IMR-90 (cell line): ENCODE data around the gene CLDN9. TPM values are rescaled to one million over a fixed set of nuclear protein-coding genes. Genes with fewer than 3 reads are reported as not detected.

Source experiments
- ATAC-seq: fragments of 200-7000 bp; cut with Tn5 transposase; 2 replicates; pipeline ENCODE4 v1.9.1; 2020; ENCODE audit warnings: low read depth, mild to moderate bottlenecking, moderate library complexity
- BruUV-seq: library from RNA; stranded (reverse); fragments of 400-500 nt; replicated peaks from 2 replicates; lab custom pipeline; 2021; lab: Mats Ljungman, UMichigan
- CTCF ChIA-PET: fragments of 300-600 bp; formaldehyde crosslinking; extraction: SDS; loops from one replicate; lab custom pipeline; 2021; ENCODE audit warnings: antibody characterized with exemption; lab: Yijun Ruan, JAX
- POLR2A ChIA-PET: fragments of 300-600 bp; sonication (Branson Sonifier 250); formaldehyde crosslinking; loops from one replicate; lab custom pipeline; 2022; ENCODE audit warnings: antibody characterized with exemption; ENCODE audit not compliant: unreplicated experiment; lab: Charles Lee
- DNase-seq: peaks from one replicate; pipeline ENCODE4 v3.0.0; 2013
- H2AFZ ChIP-seq: replicated peaks from 2 replicates; pipeline ENCODE3; 2013; ENCODE audit warnings: low read length, mild to moderate bottlenecking; ENCODE audit not compliant: poor library complexity
- H2AK5ac ChIP-seq: 2 replicates; pipeline ENCODE4 v1.6.1; 2013; ENCODE audit warnings: low read depth, low read length, inconsistent platforms
- H2AK9ac ChIP-seq: replicated peaks from 2 replicates; pipeline ENCODE3; 2013; ENCODE audit warnings: mild to moderate bottlenecking, low read depth, low read length, moderate library complexity; ENCODE audit not compliant: poor library complexity
- H2BK120ac ChIP-seq: 2 replicates; pipeline ENCODE4 v1.6.1; 2013; ENCODE audit warnings: low read depth, low read length, inconsistent platforms
- H2BK15ac ChIP-seq: 3 replicates; pipeline ENCODE4 v1.6.1; 2013; ENCODE audit warnings: low read depth, low read length, inconsistent platforms
- H2BK20ac ChIP-seq: 2 replicates; pipeline ENCODE4 v1.6.1; 2013; ENCODE audit warnings: low read depth, mild to moderate bottlenecking, inconsistent platforms, low read length, moderate library complexity
- H2BK5ac ChIP-seq: 2 replicates; pipeline ENCODE4 v1.6.1; 2013; ENCODE audit warnings: mild to moderate bottlenecking, low read depth, low read length, inconsistent platforms; ENCODE audit not compliant: poor library complexity, severe bottlenecking
- H3K14ac ChIP-seq: replicated peaks from 2 replicates; pipeline ENCODE4 v1.6.1; 2013; ENCODE audit warnings: low read depth, low read length, inconsistent platforms
- H3K18ac ChIP-seq: 2 replicates; pipeline ENCODE4 v1.6.1; 2013; ENCODE audit warnings: low read depth, low read length, control low read depth
- H3K23ac ChIP-seq: 2 replicates; pipeline ENCODE4 v1.6.1; 2013; ENCODE audit warnings: low read depth, low read length, inconsistent platforms
- H3K27ac ChIP-seq: 2 replicates; pipeline ENCODE4 v1.5.1; 2013; ENCODE audit warnings: mild to moderate bottlenecking, control low read depth, low read length; ENCODE audit not compliant: insufficient read depth
- H3K27me3 ChIP-seq: 2 replicates; pipeline ENCODE4 v1.6.1; 2013; ENCODE audit warnings: low read length; ENCODE audit not compliant: control insufficient read depth, insufficient read depth
- H3K36me3 ChIP-seq: 2 replicates; pipeline ENCODE4 v1.6.1; 2013; ENCODE audit warnings: low read length, mixed read lengths; ENCODE audit not compliant: control insufficient read depth, insufficient read depth
- H3K4ac ChIP-seq: 2 replicates; pipeline ENCODE4 v1.6.1; 2013; ENCODE audit warnings: low read depth, low read length, inconsistent platforms
- H3K4me1 ChIP-seq: 2 replicates; pipeline ENCODE4 v1.6.1; 2013; ENCODE audit warnings: low read length, mixed read lengths; ENCODE audit not compliant: control insufficient read depth, insufficient read depth
- H3K4me2 ChIP-seq: 2 replicates; pipeline ENCODE4 v1.6.1; 2013; ENCODE audit warnings: low read depth, mild to moderate bottlenecking, control low read depth, low read length, moderate library complexity
- H3K4me3 ChIP-seq: 2 replicates; pipeline ENCODE4 v1.5.1; 2013; ENCODE audit warnings: low read depth, mild to moderate bottlenecking, control low read depth, low read length, moderate library complexity; ENCODE audit not compliant: insufficient read depth
- H3K56ac ChIP-seq: 2 replicates; pipeline ENCODE4 v1.6.1; 2013; ENCODE audit warnings: low read length, inconsistent platforms; ENCODE audit not compliant: insufficient read depth; ENCODE audit errors: extremely low read depth
- H3K79me1 ChIP-seq, 2 experiments: 2 replicates each; pipeline ENCODE4 v1.6.1; 2013; ENCODE audit warnings: low read length in 2 of 2, inconsistent platforms in 1 of 2, low read depth in 1 of 2
- H3K9ac ChIP-seq: 2 replicates; pipeline ENCODE4 v1.6.1; 2013; ENCODE audit warnings: low read depth, low read length, control low read depth
- H3K9me1 ChIP-seq: 2 replicates; pipeline ENCODE4 v1.6.1; 2013; ENCODE audit warnings: low read length, inconsistent platforms; ENCODE audit not compliant: insufficient read depth
- H3K9me3 ChIP-seq: 2 replicates; pipeline ENCODE4 v1.6.1; 2013; ENCODE audit warnings: low read length; ENCODE audit not compliant: control insufficient read depth, insufficient read depth
- H4K20me1 ChIP-seq: 2 replicates; pipeline ENCODE4 v1.6.1; 2013; ENCODE audit warnings: low read length, inconsistent platforms; ENCODE audit not compliant: insufficient read depth
- H4K5ac ChIP-seq: 2 replicates; pipeline ENCODE4 v1.6.1; 2013; ENCODE audit warnings: mild to moderate bottlenecking, low read depth, low read length, control low read depth
- H4K8ac ChIP-seq, 2 experiments: 2 replicates each; pipeline ENCODE4 v1.6.1; 2013; ENCODE audit warnings: low read depth in 2 of 2, low read length in 2 of 2, control low read depth in 1 of 2, inconsistent platforms in 1 of 2
- H4K91ac ChIP-seq: 2 replicates; pipeline ENCODE4 v1.6.1; 2013; ENCODE audit warnings: low read depth, low read length, inconsistent platforms; ENCODE audit not compliant: insufficient read depth
- BHLHE40 ChIP-seq: fragments of 150-350 bp; IDR thresholded peaks from 2 replicates; pipeline ENCODE4 v1.6.1; 2016; ENCODE audit warnings: mild to moderate bottlenecking, low read depth, low read length
- CEBPB ChIP-seq: IDR thresholded peaks from 2 replicates; pipeline ENCODE4 v1.6.1; 2012; ENCODE audit warnings: low read depth, low read length, improper control_type of control experiment
- CHD1 ChIP-seq: IDR thresholded peaks from 2 replicates; pipeline ENCODE4 v1.6.1; 2012; ENCODE audit warnings: low read depth, low read length, improper control_type of control experiment
- FOS ChIP-seq: fragments of 150-350 bp; IDR thresholded peaks from 2 replicates; pipeline ENCODE4 v1.6.1; 2016; ENCODE audit warnings: low read depth, low read length
- MAFK ChIP-seq: IDR thresholded peaks from 2 replicates; pipeline ENCODE4 v1.6.1; 2012; ENCODE audit warnings: low read depth, low read length, improper control_type of control experiment
- MXI1 ChIP-seq: IDR thresholded peaks from 2 replicates; pipeline ENCODE4 v1.6.1; 2012; ENCODE audit warnings: low read depth, mild to moderate bottlenecking, low read length, moderate library complexity, borderline replicate concordance
- NFE2L2 ChIP-seq: fragments of 150-350 bp; IDR thresholded peaks from 2 replicates; pipeline ENCODE4 v1.6.1; 2016; ENCODE audit warnings: low read depth, mild to moderate bottlenecking, low read length
- POLR2A ChIP-seq: IDR thresholded peaks from 2 replicates; pipeline ENCODE4 v1.6.1; 2012; ENCODE audit warnings: mild to moderate bottlenecking, low read depth, low read length
- RCOR1 ChIP-seq: IDR thresholded peaks from 2 replicates; pipeline ENCODE4 v1.6.1; 2012; ENCODE audit warnings: mild to moderate bottlenecking, low read length, improper control_type of control experiment; ENCODE audit not compliant: insufficient replicate concordance
- RFX5 ChIP-seq: IDR thresholded peaks from 2 replicates; pipeline ENCODE4 v1.8.0; 2012; ENCODE audit warnings: low read depth, mild to moderate bottlenecking, low read length, moderate library complexity
- SMC3 ChIP-seq: fragments of 150-350 bp; IDR thresholded peaks from 2 replicates; pipeline ENCODE4 v1.6.1; 2016; ENCODE audit warnings: low read depth, mild to moderate bottlenecking, antibody characterized with exemption, low read length, moderate library complexity
- WGBS, 2 experiments: methylation state at CpG; one replicate each; pipeline versions ENCODE4 v1.1.5 to v1.1.7; 2013; ENCODE audit warnings: missing lambda C conversion rate in 2 of 2; ENCODE audit not compliant: insufficient read length in 1 of 2; ENCODE audit errors: extremely low coverage in 2 of 2; 5-methylcytosine and 5-hydroxymethylcytosine counted together
- dilution Hi-C: fragments of 300-500 bp; cut with HindIII; formaldehyde crosslinking; loops from one replicate; pipeline ENCODE4 v1.14.3; 2018; ENCODE audit warnings: low sequenced_read_pairs; ENCODE audit not compliant: unreplicated experiment
- in situ Hi-C: fragments of 300-500 bp; cut with MboI; formaldehyde crosslinking; loops from 3 replicates; pipeline ENCODE4 v1.14.3; 2019; ENCODE audit warnings: low sequenced_read_pairs, inconsistent platforms, mixed read lengths
- intact Hi-C: fragments of 100-400 bp; cut with micrococcal nuclease; formaldehyde crosslinking; loops from 2 replicates; pipeline ENCODE4 v1.10.0; 2022
- polyA plus RNA-seq, 3 experiments: library from polyadenylated mRNA; depleted of rRNA; stranded (reverse); fragments of >200 nt; gene quantifications; 2 replicates each; pipeline ENCODE4 v1.2.3, GENCODE V29; 2012; ENCODE audit warnings: low replicate concordance in 1 of 3
- total RNA-seq: library from RNA; depleted of rRNA; stranded (reverse); fragments of >200 nt; gene quantifications from 2 replicates; pipeline ENCODE4 v1.2.3, GENCODE V29; 2012
- TF ChIP-seq, protein P1 (sequence below): fragments of 150-350 bp; IDR thresholded peaks from 2 replicates; pipeline ENCODE4 v1.6.1; 2017; ENCODE audit warnings: mild to moderate bottlenecking, antibody characterized with exemption, low read length, low read depth
- TF ChIP-seq, protein P2 (sequence below): fragments of 150-350 bp; IDR thresholded peaks from 2 replicates; pipeline ENCODE4 v1.6.1; 2016; ENCODE audit warnings: low read depth, mild to moderate bottlenecking, low read length, moderate library complexity, borderline replicate concordance

Gene CLDN9
- total and polyA plus RNA-seq, 2 of the 4 experiments (the other 2 are of a cell fraction) = 0.05 TPM; not detected in 1

DNA sequence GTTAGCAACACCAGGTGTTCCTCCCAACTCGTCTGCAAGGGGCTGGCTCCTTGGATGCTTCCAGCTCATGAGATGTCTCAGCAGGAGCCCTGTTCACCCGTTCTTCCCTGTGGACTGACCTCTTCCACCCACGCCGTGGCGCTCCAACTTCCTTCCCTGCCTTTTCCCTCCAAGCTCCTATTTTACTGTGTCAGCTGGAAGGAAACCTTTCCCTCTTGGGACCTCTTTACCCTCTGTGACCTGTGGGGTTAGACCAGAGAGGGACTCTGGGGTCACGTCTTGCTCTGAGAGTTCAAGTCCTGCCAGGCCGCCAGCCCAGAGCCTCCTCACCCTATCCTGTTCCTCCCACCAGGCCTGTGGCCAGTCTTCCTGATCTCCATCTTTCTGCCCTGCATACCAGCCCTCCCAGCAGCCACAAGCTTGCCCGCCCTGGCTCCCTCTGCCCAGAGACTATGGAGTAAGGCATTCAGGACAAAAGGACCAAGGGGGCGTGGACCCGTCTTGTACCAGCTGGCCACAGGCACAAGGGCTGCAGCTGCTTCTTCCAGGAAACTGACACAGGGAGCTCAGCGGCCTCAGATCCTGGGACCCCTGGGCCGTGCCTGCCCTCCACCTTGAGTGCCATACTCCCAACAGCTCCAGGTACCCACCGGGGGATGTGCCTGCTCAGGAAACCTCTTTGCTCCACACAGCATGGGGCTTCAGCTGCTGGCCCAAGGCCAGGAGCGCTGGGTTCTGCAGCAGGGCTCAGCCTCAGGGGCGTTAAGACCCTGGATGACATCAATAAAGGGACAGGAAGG, 40.5 kb upstream of the CLDN9 start (continued):
- no peak for TF ChIP-seq MXI1

DNA sequence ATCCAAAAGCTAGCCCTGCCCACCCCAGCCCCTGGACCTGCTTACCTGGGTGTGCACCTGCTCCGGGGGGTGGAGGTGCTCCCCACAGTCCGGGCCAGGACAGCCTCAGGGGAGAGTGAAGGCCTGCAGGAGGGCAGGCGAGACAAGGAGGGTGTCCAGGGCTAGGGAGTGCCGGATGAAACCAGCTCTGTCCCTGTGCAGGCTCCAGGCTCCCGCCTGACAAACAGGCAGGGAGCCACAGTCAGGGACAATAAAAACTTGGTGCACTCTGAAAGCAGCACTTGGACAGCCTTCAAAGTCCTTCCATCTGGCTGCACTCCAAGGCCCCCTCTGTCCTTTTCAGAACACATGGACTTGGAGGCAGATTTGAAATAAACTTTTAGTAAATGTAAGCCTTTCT, 39.6 kb upstream of the CLDN9 start:
- BruUV-seq = no TSS peak
- H2AK5ac ChIP-seq = no peak overlapping the region
- dilution Hi-C loops = no loop called here
- H3K9me3 ChIP-seq = no peaks in the 10 kb centered on the region
- WGBS, 2 experiments = 78% methylated on average over 3 of the region's 5 CpGs; no CpG with 5 or more reads in 1 of the 2 experiments
- no peak overlapping the region for H3K4me3 ChIP-seq
- no peak overlapping the region for H3K9ac ChIP-seq
- H4K91ac ChIP-seq = no peak overlapping the region
- peaks cover 7 to 30% of the 10 kb centered on the region in 2 experiments for H3K79me1 ChIP-seq
- H2AK9ac ChIP-seq = no peak overlapping the region
- peaks cover 16% of the 10 kb centered on the region for H3K9me1 ChIP-seq
- H2BK15ac ChIP-seq = no peak overlapping the region
- ChIA-PET CTCF (no interaction called here), POLR2A (no interaction called here)
- H2BK120ac ChIP-seq = no peak overlapping the region
- no peak overlapping the region for H3K14ac ChIP-seq
- no peak for DNase-seq
- H3K4me2 ChIP-seq = no peak overlapping the region
- H3K27ac ChIP-seq = no peak overlapping the region
- intact Hi-C loops = no loop called here
- H3K4ac ChIP-seq = no peak overlapping the region
- H3K4me1 ChIP-seq = peaks cover 3% of the 10 kb centered on the region; the same call in 1 of the 2 replicates
- H3K36me3 ChIP-seq = peaks cover 2% of the 10 kb centered on the region; the same call in 1 of the 2 replicates
- H4K5ac ChIP-seq = no peak overlapping the region
- no peak overlapping the region for H3K18ac ChIP-seq
- in situ Hi-C loops = no loop called here
- no peak overlapping the region for H4K8ac ChIP-seq
- ATAC-seq = no peak
- no peak overlapping the region for H3K56ac ChIP-seq
- no peak overlapping the region for H2BK20ac ChIP-seq
- H2AFZ ChIP-seq = no peak overlapping the region
- no peak overlapping the region for H2BK5ac ChIP-seq
- H4K20me1 ChIP-seq = peaks cover 24% of the 10 kb centered on the region
- no peaks in the 10 kb centered on the region for H3K27me3 ChIP-seq
- no peak overlapping the region for H3K23ac ChIP-seq
- TF ChIP-seq CEBPB (no peak), BHLHE40 (no peak), NFE2L2 (no peak), CHD1 (no peak), MXI1 (no peak), RCOR1 (no peak), RFX5 (no peak), FOS (no peak), SMC3 (no peak), POLR2A (no peak), MAFK (no peak)
- TF ChIP-seq, protein P1, sequence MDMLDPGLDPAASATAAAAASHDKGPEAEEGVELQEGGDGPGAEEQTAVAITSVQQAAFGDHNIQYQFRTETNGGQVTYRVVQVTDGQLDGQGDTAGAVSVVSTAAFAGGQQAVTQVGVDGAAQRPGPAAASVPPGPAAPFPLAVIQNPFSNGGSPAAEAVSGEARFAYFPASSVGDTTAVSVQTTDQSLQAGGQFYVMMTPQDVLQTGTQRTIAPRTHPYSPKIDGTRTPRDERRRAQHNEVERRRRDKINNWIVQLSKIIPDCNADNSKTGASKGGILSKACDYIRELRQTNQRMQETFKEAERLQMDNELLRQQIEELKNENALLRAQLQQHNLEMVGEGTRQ = no peak
- TF ChIP-seq, protein P2, sequence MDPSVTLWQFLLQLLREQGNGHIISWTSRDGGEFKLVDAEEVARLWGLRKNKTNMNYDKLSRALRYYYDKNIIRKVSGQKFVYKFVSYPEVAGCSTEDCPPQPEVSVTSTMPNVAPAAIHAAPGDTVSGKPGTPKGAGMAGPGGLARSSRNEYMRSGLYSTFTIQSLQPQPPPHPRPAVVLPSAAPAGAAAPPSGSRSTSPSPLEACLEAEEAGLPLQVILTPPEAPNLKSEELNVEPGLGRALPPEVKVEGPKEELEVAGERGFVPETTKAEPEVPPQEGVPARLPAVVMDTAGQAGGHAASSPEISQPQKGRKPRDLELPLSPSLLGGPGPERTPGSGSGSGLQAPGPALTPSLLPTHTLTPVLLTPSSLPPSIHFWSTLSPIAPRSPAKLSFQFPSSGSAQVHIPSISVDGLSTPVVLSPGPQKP = no peak
